HL-60 (cell line): ENCODE results near the gene MICU1.

Source experiments
- CTCF ChIP-seq: IDR thresholded peaks from one replicate; pipeline ENCODE4 v1.5.1; 2011; ENCODE audit warnings: low read length, control low read depth, inconsistent platforms; ENCODE audit not compliant: insufficient read depth
- GABPA ChIP-seq: IDR thresholded peaks from 2 replicates; pipeline ENCODE4 v1.6.1; 2012; ENCODE audit warnings: low read depth
- POLR2AphosphoS5 ChIP-seq: IDR thresholded peaks from 2 replicates; pipeline ENCODE4 v1.6.1; 2012; ENCODE audit warnings: low read depth
- REST ChIP-seq: IDR thresholded peaks from 2 replicates; pipeline ENCODE4 v1.6.1; 2012; ENCODE audit warnings: low read depth; ENCODE audit not compliant: insufficient replicate concordance
- SPI1 ChIP-seq: IDR thresholded peaks from 2 replicates; pipeline ENCODE4 v1.6.1; 2012; ENCODE audit warnings: low read depth, mild to moderate bottlenecking, borderline replicate concordance

- no peak for TF ChIP-seq CTCF
- peak; percentile 91 for TF ChIP-seq POLR2AphosphoS5
- TF ChIP-seq SPI1, result no peak
- no peak for TF ChIP-seq REST
- TF ChIP-seq GABPA, result peak; percentile 45; the same call in 1 of the 2 replicates
These were observed 306.2 kb downstream of the MICU1 start for GRCh38 chr10:72319416-72320254.
